ENCODE measurements around the gene ATXN2.
"Not testable (repeated sequence)": the region's sequence is repeated elsewhere in the genome, so short reads cannot be mapped to it uniquely, and the experiment has no call there.

The ATXN2 gene

DNA sequence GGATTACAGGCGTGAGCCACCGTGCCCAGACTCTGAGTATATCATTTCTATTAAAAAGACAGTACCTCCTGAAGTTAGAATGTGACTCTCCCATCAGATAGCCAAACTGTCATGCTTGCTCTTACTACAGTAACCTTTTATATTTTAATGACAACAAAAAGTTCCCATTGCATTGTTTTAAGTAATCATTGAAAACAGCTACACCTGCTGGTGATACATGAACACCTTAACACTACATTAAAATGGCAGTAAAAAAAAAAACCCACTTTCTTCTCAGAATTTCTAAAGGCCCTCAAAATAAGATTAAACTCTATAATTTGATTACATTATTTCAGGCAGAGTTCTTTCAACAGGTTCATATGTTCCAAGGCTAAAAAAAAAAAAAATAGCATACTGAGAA lies 116.7 kb downstream of the ATXN2 start:
- H3K27me3 ChIP-seq (ENCODE audit: low read depth, low read length): no peaks in the 10 kb centered on the region
- no peaks in the 10 kb centered on the region for H3K4me1 ChIP-seq (ENCODE audit: control insufficient read depth in 1 of 2, insufficient read depth in 2 of 2, low read length in 2 of 2)
- H3K27ac ChIP-seq (ENCODE audit: low read length): no peak overlapping the region
- H3K9me3 ChIP-seq (ENCODE audit: control insufficient read depth in 1 of 2, low read length in 2 of 2): no peaks in the 10 kb centered on the region
- H3K36me3 ChIP-seq (ENCODE audit: control insufficient read depth in 1 of 2, insufficient read depth in 2 of 2, low read length in 2 of 2): peaks cover 36 to 47% of the 10 kb centered on the region in 2 donors
- no peak overlapping the region for H3K4me3 ChIP-seq (ENCODE audit: low read depth in 1 of 2, low read length in 2 of 2)

- H3K27me3 ChIP-seq (ENCODE audit: low read depth, low read length): no peaks in the 10 kb centered on the region
- peaks cover 0 to 3% of the 10 kb centered on the region in 2 donors for H3K4me1 ChIP-seq (ENCODE audit: control insufficient read depth in 1 of 2, insufficient read depth in 2 of 2, low read length in 2 of 2)
- H3K36me3 ChIP-seq (ENCODE audit: control insufficient read depth in 1 of 2, insufficient read depth in 2 of 2, low read length in 2 of 2): peaks cover 27 to 32% of the 10 kb centered on the region in 2 donors
- no peaks in the 10 kb centered on the region for H3K9me3 ChIP-seq (ENCODE audit: control insufficient read depth in 1 of 2, low read length in 2 of 2)
- H3K4me3 ChIP-seq (ENCODE audit: low read depth in 1 of 2, low read length in 2 of 2): no peak overlapping the region
- H3K27ac ChIP-seq (ENCODE audit: low read length): no peak overlapping the region
These were observed 127.9 kb downstream of the ATXN2 start for GRCh38 chr12:111471236-111471635.

- no peaks in the 10 kb centered on the region for H3K27me3 ChIP-seq (ENCODE audit: low read depth, low read length)
- H3K9me3 ChIP-seq (ENCODE audit: control insufficient read depth in 1 of 2, low read length in 2 of 2): no peaks in the 10 kb centered on the region
- no peak overlapping the region for H3K4me3 ChIP-seq (ENCODE audit: low read depth in 1 of 2, low read length in 2 of 2)
- H3K4me1 ChIP-seq (ENCODE audit: control insufficient read depth in 1 of 2, insufficient read depth in 2 of 2, low read length in 2 of 2): peaks cover 0 to 3% of the 10 kb centered on the region in 2 donors
- no peak overlapping the region for H3K27ac ChIP-seq (ENCODE audit: low read length)
- H3K36me3 ChIP-seq (ENCODE audit: control insufficient read depth in 1 of 2, insufficient read depth in 2 of 2, low read length in 2 of 2): peaks cover 26 to 27% of the 10 kb centered on the region in 2 donors
These were observed 129.7 kb downstream of the ATXN2 start for GRCh38 chr12:111469401-111469800.

GRCh38 chr12:111467857-111468241 lies 131.3 kb downstream of the ATXN2 start:
- Histone ChIP-seq H3K27ac (ENCODE audit: low read length) (peak overlapping the region; percentile 6), H3K4me3 (ENCODE audit: low read depth in 1 of 2, low read length in 2 of 2) (no peak overlapping the region), H3K36me3 (ENCODE audit: control insufficient read depth in 1 of 2, insufficient read depth in 2 of 2, low read length in 2 of 2) (peaks cover 23 to 27% of the 10 kb centered on the region in 2 donors)

DNA sequence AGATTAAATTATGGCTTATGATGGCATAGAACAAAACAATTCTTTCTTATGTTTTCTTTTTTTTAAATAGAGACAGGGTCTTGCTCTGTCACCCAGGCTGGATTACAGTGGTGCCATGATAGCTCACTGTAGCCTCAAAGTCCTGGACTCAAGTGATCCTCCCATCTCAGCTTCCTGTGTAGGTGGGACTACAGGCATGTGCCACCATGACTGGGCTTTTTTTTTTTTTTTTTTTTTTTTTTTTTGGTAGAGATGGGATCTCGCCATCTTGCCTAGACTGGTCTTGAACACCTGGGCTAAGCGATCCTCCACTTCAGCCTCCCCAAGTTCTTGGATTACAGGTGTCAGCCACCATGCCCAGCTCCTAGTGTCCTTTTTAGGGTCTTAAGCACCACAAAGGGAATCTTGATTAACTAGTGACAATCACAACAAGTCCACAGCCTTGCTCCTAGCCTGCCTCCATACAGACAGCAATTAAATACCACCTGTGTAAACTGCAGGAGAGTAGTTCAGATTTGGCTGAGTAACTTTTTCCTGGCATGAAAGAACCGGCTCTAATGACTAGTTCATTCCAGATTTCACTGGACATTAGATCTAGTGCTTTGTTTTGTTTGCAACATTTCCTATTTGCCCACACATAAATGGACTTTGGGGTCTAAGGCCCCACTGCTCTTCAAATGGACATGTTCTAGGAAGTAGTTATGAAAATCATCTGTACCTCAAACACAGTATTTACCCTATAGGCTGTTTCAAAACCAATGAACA lies 131.8 kb downstream of the ATXN2 start:
- no peak overlapping the region for H3K4me3 ChIP-seq (ENCODE audit: low read depth in 1 of 2, low read length in 2 of 2)
- no peaks in the 10 kb centered on the region for H3K9me3 ChIP-seq (ENCODE audit: control insufficient read depth in 1 of 2, low read length in 2 of 2)
- peaks cover 23 to 27% of the 10 kb centered on the region in 2 donors for H3K36me3 ChIP-seq (ENCODE audit: control insufficient read depth in 1 of 2, insufficient read depth in 2 of 2, low read length in 2 of 2)
- peaks cover 0 to 8% of the 10 kb centered on the region in 2 donors for H3K4me1 ChIP-seq (ENCODE audit: control insufficient read depth in 1 of 2, insufficient read depth in 2 of 2, low read length in 2 of 2)
- H3K27ac ChIP-seq (ENCODE audit: low read length): peak overlapping the region; percentile 6
- no peaks in the 10 kb centered on the region for H3K27me3 ChIP-seq (ENCODE audit: low read depth, low read length)

More at GRCh38 chr12:111467857-111468241, 131.3 kb downstream of the ATXN2 start:
- Histone ChIP-seq H3K9me3 (ENCODE audit: control insufficient read depth in 1 of 2, low read length in 2 of 2) (no peaks in the 10 kb centered on the region), H3K27me3 (ENCODE audit: low read depth, low read length) (no peaks in the 10 kb centered on the region), H3K4me1 (ENCODE audit: control insufficient read depth in 1 of 2, insufficient read depth in 2 of 2, low read length in 2 of 2) (peaks cover 0 to 3% of the 10 kb centered on the region in 2 donors)

DNA sequence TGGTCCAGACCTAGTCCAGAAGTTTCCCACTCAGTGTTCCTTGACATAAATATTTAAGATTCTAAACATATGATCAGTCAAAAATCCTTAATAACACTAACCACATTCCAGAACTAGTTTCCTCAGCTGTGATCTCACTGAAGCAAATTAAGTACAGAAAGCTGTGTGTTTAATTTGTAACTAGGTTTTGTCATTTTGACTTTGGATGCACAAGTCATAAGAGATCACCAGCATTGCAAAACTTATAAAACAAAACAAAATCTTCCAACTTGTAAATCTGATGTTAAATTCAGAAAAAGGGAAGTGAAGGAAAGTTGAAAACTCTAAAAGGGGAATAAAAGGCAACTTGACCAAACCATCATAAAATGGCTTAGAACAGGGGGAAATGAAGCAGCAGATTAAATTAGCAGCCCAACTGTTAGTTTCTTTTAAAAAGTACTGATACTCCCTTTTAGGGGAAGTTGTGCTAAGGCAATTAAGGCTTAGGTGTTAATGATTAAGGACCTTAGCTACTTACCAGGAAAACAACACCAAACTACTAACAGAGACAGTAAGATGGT lies 136.8 kb downstream of the ATXN2 start:
- Histone ChIP-seq H3K4me1 (ENCODE audit: control insufficient read depth in 1 of 2, insufficient read depth in 2 of 2, low read length in 2 of 2) (peaks cover 4 to 5% of the 10 kb centered on the region in 2 donors), H3K27me3 (ENCODE audit: low read depth, low read length) (no peaks in the 10 kb centered on the region), H3K4me3 (ENCODE audit: low read depth in 1 of 2, low read length in 2 of 2) (no peak overlapping the region), H3K27ac (ENCODE audit: low read length) (no peak overlapping the region), H3K36me3 (ENCODE audit: control insufficient read depth in 1 of 2, insufficient read depth in 2 of 2, low read length in 2 of 2) (peaks cover 0 to 11% of the 10 kb centered on the region in 2 donors), H3K9me3 (ENCODE audit: control insufficient read depth in 1 of 2, low read length in 2 of 2) (no peaks in the 10 kb centered on the region)

GRCh38 chr12:111460111-111460510 lies 139.0 kb downstream of the ATXN2 start:
- H3K4me3 ChIP-seq (ENCODE audit: low read depth in 1 of 2, low read length in 2 of 2); H3K27ac ChIP-seq (ENCODE audit: low read length); H3K4me1 ChIP-seq (ENCODE audit: control insufficient read depth in 1 of 2, insufficient read depth in 2 of 2, low read length in 2 of 2); H3K27me3 ChIP-seq (ENCODE audit: low read depth, low read length); H3K9me3 ChIP-seq (ENCODE audit: control insufficient read depth in 1 of 2, low read length in 2 of 2): not testable (repeated sequence)
- peaks cover 14 to 30% of the 10 kb centered on the region in 2 donors for H3K36me3 ChIP-seq (ENCODE audit: control insufficient read depth in 1 of 2, insufficient read depth in 2 of 2, low read length in 2 of 2)

DNA sequence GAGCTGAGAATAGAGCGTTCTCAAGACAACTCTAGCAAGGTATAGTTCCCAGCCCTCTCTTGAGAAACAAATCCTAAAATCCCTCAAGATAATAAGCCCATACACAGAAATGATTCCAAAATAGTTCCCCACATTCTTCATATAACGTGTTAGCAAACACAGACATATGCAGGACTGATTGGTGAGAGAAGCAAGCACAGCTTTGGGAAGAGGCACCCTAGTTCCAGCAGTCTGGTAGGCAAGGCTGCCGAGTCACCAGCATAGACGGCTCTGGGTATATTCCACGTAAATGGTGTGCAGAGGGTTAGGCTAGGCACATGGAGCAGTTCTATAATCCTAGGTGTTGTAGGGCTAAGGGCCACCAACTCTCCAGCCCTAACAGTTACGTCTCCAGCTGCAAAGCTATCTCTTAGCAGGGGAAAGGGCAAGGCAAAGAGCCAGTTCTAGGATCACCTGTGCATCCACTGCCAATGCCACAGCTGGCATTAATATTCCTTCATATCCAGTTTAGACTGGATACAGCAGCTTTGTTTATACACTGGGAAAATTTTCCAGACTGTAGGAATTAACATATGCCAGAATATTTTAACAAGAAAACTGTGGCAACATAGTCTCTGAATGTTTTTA lies 140.5 kb downstream of the ATXN2 start:
- Histone ChIP-seq H3K4me1 (ENCODE audit: control insufficient read depth in 1 of 2, insufficient read depth in 2 of 2, low read length in 2 of 2) (peaks cover 4 to 5% of the 10 kb centered on the region in 2 donors), H3K36me3 (ENCODE audit: control insufficient read depth in 1 of 2, insufficient read depth in 2 of 2, low read length in 2 of 2) (peaks cover 28 to 44% of the 10 kb centered on the region in 2 donors), H3K27ac (ENCODE audit: low read length) (no peak overlapping the region), H3K4me3 (ENCODE audit: low read depth in 1 of 2, low read length in 2 of 2) (no peak overlapping the region), H3K27me3 (ENCODE audit: low read depth, low read length) (no peaks in the 10 kb centered on the region), H3K9me3 (ENCODE audit: control insufficient read depth in 1 of 2, low read length in 2 of 2) (no peaks in the 10 kb centered on the region)

DNA sequence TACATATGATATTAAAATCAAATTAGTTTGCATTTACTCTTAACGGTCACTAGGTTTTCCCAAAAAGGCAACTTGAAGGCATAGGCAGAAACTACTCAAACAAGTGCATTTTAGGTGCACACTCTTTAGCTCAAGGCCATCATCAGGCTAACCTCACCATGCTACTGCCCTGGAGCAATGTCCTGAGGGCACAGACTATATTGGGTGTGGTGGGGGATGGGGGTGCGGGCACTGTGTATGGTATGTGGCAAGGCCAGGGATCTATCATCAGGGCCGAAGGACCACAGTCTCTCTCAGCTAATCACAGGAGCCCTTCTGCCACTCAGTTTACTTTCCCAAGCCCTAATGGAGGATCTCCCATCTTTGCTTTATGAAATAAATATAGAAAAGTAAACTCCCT lies 141.5 kb downstream of the ATXN2 start:
- H3K27ac ChIP-seq (ENCODE audit: low read length): no peak overlapping the region

GRCh38 chr12:111457071-111457470 lies 142.0 kb downstream of the ATXN2 start:
- Histone ChIP-seq H3K36me3 (ENCODE audit: control insufficient read depth in 1 of 2, insufficient read depth in 2 of 2, low read length in 2 of 2) (peaks cover 36 to 48% of the 10 kb centered on the region in 2 donors), H3K27me3 (ENCODE audit: low read depth, low read length) (no peaks in the 10 kb centered on the region), H3K27ac (ENCODE audit: low read length) (no peak overlapping the region)

More for the DNA sequence above, 141.5 kb downstream of the ATXN2 start:
- H3K27me3 ChIP-seq (ENCODE audit: low read depth, low read length): no peaks in the 10 kb centered on the region
- H3K4me1 ChIP-seq (ENCODE audit: control insufficient read depth in 1 of 2, insufficient read depth in 2 of 2, low read length in 2 of 2): peaks cover 4% of the 10 kb centered on the region in 2 donors
- H3K9me3 ChIP-seq (ENCODE audit: control insufficient read depth in 1 of 2, low read length in 2 of 2): no peaks in the 10 kb centered on the region
- no peak overlapping the region for H3K4me3 ChIP-seq (ENCODE audit: low read depth in 1 of 2, low read length in 2 of 2)
- peaks cover 36 to 48% of the 10 kb centered on the region in 2 donors for H3K36me3 ChIP-seq (ENCODE audit: control insufficient read depth in 1 of 2, insufficient read depth in 2 of 2, low read length in 2 of 2)

DNA sequence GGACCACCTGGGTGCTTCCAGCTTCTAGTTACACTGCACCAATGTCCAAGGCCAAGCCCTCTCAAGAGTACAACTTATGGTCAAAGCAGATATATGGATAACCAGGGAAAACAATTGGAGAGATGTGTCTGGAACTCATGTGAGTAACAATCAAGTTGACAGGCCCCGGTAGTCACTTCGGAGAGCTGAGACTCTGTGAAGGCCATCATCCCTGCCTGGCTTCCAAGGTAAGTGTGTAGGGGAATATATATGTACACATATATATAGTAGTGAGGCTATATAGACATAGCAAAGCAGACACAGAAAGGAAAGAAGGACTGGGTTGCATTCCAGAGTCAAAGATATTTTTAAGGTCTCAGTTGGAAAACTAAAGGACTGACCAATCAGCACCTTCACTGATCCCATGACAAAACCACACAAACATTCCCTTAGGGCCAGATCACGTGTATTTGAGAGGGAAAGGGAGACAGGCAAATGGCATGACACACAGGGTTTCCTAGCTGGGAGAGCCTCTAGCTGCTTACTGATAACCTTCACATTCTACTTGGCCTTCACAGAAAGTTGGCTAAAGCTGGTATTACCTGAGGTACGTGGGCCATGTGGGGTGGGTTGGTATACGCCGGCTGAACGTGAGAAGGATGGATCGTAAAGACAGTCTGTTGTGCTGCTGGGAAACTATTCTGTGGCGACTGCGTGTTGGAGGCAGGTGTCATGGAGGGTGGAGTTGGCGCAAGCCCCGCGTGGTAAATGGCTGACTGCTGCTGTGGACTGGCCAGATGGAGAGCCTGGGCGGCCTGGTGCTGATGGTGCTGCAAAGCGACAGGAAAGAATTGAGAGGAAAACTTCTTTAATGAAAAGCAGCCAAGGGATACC lies 143.4 kb downstream of the ATXN2 start:
- Histone ChIP-seq H3K9me3 (ENCODE audit: control insufficient read depth in 1 of 2, low read length in 2 of 2) (no peaks in the 10 kb centered on the region), H3K4me3 (ENCODE audit: low read depth in 1 of 2, low read length in 2 of 2) (no peak overlapping the region), H3K27ac (ENCODE audit: low read length) (no peak overlapping the region), H3K27me3 (ENCODE audit: low read depth, low read length) (no peaks in the 10 kb centered on the region), H3K36me3 (ENCODE audit: control insufficient read depth in 1 of 2, insufficient read depth in 2 of 2, low read length in 2 of 2) (peaks cover 36 to 57% of the 10 kb centered on the region in 2 donors), H3K4me1 (ENCODE audit: control insufficient read depth in 1 of 2, insufficient read depth in 2 of 2, low read length in 2 of 2) (peaks cover 0 to 10% of the 10 kb centered on the region in 2 donors)

More at GRCh38 chr12:111457071-111457470, 142.0 kb downstream of the ATXN2 start:
- Histone ChIP-seq H3K4me1 (ENCODE audit: control insufficient read depth in 1 of 2, insufficient read depth in 2 of 2, low read length in 2 of 2) (peaks cover 0 to 4% of the 10 kb centered on the region in 2 donors), H3K4me3 (ENCODE audit: low read depth in 1 of 2, low read length in 2 of 2) (no peak overlapping the region), H3K9me3 (ENCODE audit: control insufficient read depth in 1 of 2, low read length in 2 of 2) (no peaks in the 10 kb centered on the region)

All from muscle layer of duodenum (tissue), 2 donors.